SIG-M5 (cell line): ENCODE results near the gene DNLZ.
"Not testable (repeated sequence)": the region's sequence is repeated elsewhere in the genome, so short reads cannot be mapped to it uniquely, and the experiment has no call there.

Source experiments
- DNase-seq: peaks from one replicate; lab custom pipeline; 2025; lab: John Stamatoyannopoulos, UW

Gene DNLZ

DNA sequence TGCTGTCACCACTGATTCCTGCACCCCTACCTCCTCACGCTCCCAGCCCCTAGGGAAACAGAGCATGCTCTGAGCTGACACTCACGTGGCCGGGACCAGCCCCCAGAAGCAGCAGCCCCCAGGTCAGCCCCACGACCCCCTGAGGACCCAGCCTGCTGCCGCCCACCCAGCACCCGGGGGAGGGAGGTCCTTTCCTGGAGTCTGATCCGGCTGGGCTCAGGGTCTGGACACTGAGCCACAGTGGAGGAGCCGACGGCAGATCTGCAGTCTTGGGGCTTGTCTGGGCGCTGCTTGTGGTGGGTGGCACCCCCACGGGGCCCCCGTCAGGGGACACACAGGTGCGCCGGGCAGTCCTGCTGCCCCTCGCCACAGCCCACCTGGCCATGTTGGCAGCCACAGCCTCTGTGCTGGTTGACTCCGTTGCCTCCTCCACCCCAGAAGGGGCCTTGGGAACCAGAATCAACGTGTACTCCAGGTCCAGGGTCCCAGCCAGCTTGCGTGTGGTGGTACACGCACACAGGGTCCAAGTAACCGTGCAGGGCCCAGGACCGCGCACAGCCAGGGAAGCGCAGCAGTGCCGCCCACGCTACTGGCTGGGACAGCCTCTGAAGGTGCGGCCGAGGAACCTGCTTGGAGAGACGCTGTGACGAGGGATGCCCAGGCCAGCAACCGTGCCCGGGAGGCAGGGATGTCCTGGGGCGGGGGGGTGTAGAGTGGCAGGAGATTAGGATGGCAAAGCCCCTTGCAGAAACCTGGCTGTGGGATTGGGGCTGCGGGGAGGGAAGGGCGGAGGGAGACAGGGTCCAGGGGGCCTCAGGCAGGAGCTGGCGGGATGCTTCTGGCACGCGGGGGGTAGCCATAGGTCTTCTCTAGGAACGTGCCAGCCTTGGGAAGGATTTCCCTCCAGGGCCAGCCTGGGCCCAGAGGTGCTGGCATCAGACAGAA, 3.5 kb downstream of the DNLZ start:
- no peak for DNase-seq

DNA sequence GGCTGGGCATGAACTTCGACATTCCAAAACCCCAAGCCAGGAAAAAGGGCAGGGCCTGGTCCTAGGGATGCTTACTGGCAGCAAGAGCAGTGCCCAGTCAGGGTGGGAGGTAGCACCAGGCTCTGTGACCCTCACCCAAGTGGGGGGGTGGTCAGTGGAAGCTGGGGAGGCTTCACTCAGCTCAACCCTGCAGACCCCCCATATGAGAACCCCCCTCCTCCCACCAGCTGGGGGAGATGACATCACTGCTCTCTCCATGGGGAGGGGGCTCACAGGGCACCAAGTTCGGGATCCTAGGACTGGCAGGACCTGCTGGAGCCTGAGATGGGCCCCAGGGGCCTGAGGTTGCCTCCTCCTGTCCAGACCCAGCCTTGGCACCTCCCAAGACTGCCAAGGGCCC, 4.7 kb downstream of the DNLZ start:
- no peak for DNase-seq

DNA sequence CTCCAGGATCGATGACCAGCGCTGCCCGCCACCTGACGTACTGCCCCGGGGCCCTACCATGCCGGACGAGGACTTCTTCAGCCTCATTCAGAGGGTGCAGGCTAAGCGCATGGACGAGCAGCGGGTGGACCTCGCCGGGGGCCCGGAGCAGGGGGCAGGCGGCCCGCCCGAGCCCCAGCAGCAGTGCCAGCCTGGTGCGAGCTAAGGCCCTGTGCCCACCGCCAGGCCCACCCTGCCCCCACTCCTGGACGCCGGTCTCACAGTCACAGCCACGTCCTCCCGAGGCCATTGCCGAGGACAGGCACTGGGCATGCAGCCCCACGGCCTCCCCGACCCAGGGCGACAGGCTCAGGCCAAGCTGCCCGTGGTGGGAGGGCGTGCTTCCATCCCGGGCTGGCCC, 5.5 kb downstream of the DNLZ start:
- no peak for DNase-seq

GRCh38 chr9:136357202-136357725, 6.3 kb downstream of the DNLZ start:
- no peak for DNase-seq

- DNase-seq = no peak
Observed at GRCh38 chr9:136355616-136356557, 7.7 kb downstream of the DNLZ start.

- DNase-seq = no peak
Observed at GRCh38 chr9:136354592-136355085, 8.9 kb downstream of the DNLZ start.

GRCh38 chr9:136353757-136354488, 9.6 kb downstream of the DNLZ start:
- DNase-seq = no peak

DNA sequence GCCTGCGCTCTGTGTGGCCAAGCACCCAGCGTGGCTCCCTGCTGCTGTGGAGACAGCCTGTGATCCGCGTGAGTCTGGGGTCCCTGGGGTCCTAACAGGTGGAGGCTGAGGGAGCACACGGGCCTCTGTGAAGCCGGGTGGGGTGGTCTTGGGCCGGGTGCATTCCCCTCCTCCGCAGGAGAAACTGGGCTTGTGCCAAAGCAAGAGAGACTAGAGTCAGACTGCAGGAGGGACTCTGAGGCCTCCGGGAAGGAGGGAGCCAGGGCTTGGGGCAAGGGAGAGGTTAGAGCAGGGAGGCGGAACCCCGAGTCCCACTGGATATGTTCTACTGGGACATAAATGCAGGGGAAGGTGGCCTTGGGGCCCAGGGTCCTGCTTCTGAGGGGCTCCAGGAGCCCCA, 10.5 kb downstream of the DNLZ start:
- no peak for DNase-seq

DNA sequence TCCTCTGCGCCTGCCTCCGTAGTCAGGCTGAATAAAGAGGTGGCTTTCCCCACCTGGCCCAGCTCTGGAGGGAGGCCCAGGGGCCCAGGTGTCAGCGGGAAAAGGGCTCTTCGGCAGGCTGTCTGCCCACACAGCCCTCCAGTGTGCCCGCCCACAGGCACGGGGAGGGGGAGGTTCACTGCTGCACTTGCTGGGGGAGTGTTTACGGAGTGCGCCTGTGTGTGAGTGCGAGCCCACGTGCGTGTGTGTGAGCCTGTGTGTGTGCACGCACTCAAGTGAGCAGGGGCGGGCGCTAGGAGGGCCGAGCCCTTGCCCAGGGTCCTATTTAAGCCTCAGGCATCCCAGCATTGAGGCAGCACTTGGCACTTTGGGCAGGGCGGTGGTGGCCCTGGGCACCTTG, 10.9 kb downstream of the DNLZ start:
- no peak for DNase-seq

GRCh38 chr9:136351868-136352267, 11.7 kb downstream of the DNLZ start:
- DNase-seq = not testable (repeated sequence)

DNA sequence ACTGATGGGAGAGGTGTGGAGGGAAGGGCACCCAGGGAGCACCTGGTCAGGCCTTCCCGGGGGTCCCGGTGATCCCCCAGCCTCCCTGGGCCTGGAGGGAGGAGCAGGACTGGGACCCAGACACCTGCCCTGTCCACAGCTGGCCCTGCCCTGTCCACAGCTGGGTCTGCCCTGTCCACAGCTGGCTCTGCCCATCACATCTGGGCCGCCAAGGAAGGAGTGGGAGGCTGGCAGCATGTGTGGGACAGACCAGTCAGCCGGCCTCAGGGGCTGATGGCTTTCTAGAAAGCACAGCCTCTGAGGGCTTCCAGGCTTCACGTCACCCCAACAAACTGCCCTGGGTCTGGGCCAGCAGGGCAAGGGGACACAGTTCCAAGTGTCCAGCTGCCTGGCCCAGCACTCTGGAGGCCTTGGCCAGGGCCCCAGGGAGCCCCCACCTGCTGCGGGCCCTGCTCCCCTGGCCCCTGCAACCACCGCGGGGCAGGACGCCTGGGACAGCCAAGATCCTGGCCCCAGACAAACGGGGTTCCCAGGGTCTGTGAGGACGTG, 12.2 kb downstream of the DNLZ start:
- no peak for DNase-seq

DNA sequence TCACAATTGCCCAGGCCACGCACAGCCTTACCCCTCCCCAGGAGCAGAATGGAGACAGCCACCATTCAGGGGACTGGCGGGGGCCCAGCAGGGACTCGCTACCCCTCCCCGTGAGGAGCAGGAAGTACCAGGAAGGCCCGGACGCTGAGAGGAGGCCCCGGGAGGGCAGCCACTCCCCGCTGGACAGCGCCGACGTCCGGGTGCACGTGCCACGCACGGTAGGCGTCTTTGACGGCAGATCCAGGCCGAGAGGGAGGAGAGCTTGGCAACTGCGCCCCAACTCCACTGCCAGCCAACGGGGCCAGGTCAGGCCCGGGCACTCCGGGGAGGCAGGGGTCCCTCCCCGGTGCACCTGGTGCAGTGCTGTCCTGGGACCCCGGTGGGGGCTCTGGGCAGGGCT, 14.0 kb downstream of the DNLZ start:
- DNase-seq = no peak

GRCh38 chr9:136348691-136349090, 14.9 kb downstream of the DNLZ start:
- DNase-seq = no peak

DNA sequence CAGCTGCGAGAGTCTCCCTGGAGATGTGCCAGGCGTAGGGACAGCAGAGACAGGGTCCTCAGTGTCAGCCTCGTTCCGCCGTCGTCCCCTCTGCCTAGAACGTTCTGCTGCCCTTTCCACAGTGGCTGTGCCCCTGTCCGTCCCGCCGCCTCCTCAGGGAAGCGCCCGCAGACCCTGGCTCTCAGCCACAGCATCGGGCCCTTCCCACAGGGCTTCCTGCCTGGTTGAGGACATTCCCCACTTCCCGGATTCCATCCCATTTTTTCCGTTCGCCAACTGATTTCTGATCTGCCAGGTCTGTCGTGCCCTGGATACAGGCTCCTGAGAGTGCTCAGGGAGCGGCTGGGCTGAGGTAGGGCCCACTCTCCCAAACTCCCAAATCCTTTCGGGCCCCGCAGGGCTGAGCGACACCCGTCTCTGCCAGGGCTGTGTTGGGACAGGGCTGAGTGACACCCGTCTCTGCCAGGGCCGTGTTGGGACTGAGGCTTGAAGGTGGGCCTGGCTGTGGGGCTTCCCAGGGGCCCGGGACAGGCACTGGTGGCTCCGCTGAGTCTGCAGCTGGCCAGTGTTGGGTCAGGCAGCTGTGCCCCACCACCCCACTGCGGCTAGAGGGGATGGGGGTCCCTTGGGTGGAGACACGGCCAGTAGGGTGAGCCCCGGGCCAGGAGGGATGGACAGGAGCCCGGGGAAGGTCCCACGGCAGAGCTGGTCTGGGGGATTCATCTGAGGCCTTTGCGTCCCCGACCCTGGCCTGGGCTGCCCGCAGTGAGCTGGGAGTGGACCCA, 15.9 kb downstream of the DNLZ start:
- no peak for DNase-seq

GRCh38 chr9:136346927-136347465, 16.5 kb downstream of the DNLZ start:
- DNase-seq = no peak

- no peak for DNase-seq
Observed at GRCh38 chr9:136346157-136346481, 17.4 kb downstream of the DNLZ start.

DNA sequence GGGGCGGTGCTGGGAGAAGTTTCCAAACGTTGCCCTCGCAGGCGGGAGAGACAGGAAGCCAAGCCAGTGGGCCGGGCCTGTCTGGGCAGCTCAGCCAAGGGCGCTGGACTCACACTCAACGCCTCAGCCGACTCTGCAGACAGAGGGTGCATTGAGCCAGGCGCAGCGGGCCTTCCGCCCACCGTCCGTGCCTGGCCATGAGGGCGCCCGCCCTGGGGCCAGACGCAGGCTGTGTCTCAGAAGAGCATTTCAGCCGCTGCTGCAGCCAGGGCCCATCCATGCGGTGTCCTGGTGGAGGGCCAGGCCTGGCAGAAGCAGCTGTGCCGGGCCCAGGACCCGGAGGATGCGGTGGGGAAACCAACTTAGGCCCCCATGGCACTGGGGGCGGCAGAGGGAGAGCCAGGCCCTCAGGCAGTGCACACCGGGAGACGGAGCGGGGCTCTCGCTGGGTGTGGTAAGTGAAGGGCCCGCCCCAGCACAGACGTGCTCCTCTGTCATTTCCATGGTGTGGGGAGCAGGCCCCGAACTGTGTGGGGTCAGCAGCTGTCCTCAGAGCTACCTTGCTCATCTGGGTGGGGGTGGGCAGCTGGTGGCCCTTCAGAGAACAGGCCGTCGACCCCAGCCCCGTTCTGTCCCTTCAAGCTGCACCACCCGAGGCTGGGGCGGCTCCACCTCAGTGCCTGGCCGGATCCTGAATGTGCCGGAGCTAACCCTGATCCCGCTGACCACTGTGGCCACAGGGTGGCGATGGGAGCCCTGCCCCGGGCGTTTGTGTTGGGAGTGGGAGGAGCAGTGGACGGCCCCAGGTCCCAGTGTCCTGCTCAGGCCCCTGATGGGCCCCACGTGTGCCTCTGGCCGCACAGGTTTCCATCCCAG, 18.0 kb downstream of the DNLZ start:
- DNase-seq = no peak

- no peak for DNase-seq
Observed at GRCh38 chr9:136344544-136345280, 18.8 kb downstream of the DNLZ start.

GRCh38 chr9:136343884-136344269, 19.7 kb downstream of the DNLZ start:
- DNase-seq = no peak
